Osteoblast (primary cell): ENCODE data around the gene CBLB. TPM values are rescaled to one million over a fixed set of nuclear protein-coding genes. Genes with fewer than 3 reads are reported as not detected.

ENCODE experiments used
- DNase-seq: peaks from one replicate; pipeline ENCODE4 v3.0.0; 2011; ENCODE audit warnings: low spot score, mixed read lengths; ENCODE audit not compliant: insufficient read length; ENCODE audit errors: missing footprints
- H2AFZ ChIP-seq: 2 replicates; pipeline ENCODE4 v1.6.0; 2011; ENCODE audit warnings: mild to moderate bottlenecking, low read length
- H3K27ac ChIP-seq: 2 replicates; pipeline ENCODE4 v1.5.1; 2011; ENCODE audit warnings: mild to moderate bottlenecking, low read depth, low read length, moderate library complexity
- H3K27me3 ChIP-seq: 2 replicates; pipeline ENCODE4 v1.6.0; 2012; ENCODE audit warnings: mild to moderate bottlenecking, control low read depth, inconsistent platforms, low read length, moderate library complexity; ENCODE audit not compliant: insufficient read depth
- H3K36me3 ChIP-seq: 2 replicates; pipeline ENCODE4 v1.5.1; 2011; ENCODE audit warnings: mild to moderate bottlenecking, low read length, control low read depth, moderate library complexity; ENCODE audit not compliant: insufficient read depth
- H3K4me1 ChIP-seq: 2 replicates; pipeline ENCODE4 v1.5.1; 2011; ENCODE audit warnings: mild to moderate bottlenecking, low read length, control low read depth, moderate library complexity; ENCODE audit not compliant: insufficient read depth
- H3K4me2 ChIP-seq: 2 replicates; pipeline ENCODE4 v1.6.0; 2011; ENCODE audit warnings: mild to moderate bottlenecking, low read length; ENCODE audit not compliant: insufficient read depth
- H3K4me3 ChIP-seq: fragments of 200-600 bp; sonication (generic); 3 replicates; pipeline ENCODE4 v1.5.1; 2012; ENCODE audit warnings: mild to moderate bottlenecking, low read length, inconsistent platforms; ENCODE audit not compliant: insufficient read depth
- H3K79me2 ChIP-seq: 2 replicates; pipeline ENCODE4 v1.6.0; 2012; ENCODE audit warnings: mild to moderate bottlenecking, low read length, control low read depth, inconsistent platforms; ENCODE audit not compliant: insufficient read depth
- H3K9me3 ChIP-seq: 2 replicates; pipeline ENCODE4 v1.5.1; 2011; ENCODE audit warnings: low read depth, low read length, control low read depth
- H4K20me1 ChIP-seq: 2 replicates; pipeline ENCODE4 v1.6.0; 2012; ENCODE audit warnings: mild to moderate bottlenecking, low read length, control low read depth; ENCODE audit not compliant: insufficient read depth
- CTCF ChIP-seq: IDR thresholded peaks from 2 replicates; pipeline ENCODE4 v1.5.1; 2011; ENCODE audit warnings: mild to moderate bottlenecking, low read depth, low read length, moderate library complexity; ENCODE audit errors: extremely low read depth
- total RNA-seq: library from RNA; depleted of rRNA; stranded (reverse); fragments of >200 nt; gene quantifications from 2 replicates; pipeline ENCODE4 v1.2.3, GENCODE V29; 2012

The CBLB gene
- total RNA-seq, 1 donor: 128 TPM

GRCh38 chr3:105848821-105849220, 20.0 kb downstream of the CBLB start:
- peaks cover 4% of the 10 kb centered on the region for H4K20me1 ChIP-seq
- H3K36me3 ChIP-seq: peaks cover 67% of the 10 kb centered on the region
- no peaks in the 10 kb centered on the region for H3K27me3 ChIP-seq
- TF ChIP-seq CTCF: no peak
- no peak for DNase-seq
- H3K4me2 ChIP-seq: no peak overlapping the region
- H3K79me2 ChIP-seq: peaks cover 92% of the 10 kb centered on the region
- H3K4me3 ChIP-seq: no peak overlapping the region
- no peak overlapping the region for H2AFZ ChIP-seq
- peaks cover 24% of the 10 kb centered on the region for H3K4me1 ChIP-seq
- H3K9me3 ChIP-seq: no peaks in the 10 kb centered on the region
- H3K27ac ChIP-seq: peak overlapping the region; percentile 6

GRCh38 chr3:105847865-105848264, 20.9 kb downstream of the CBLB start:
- Histone ChIP-seq H3K27me3 (no peaks in the 10 kb centered on the region), H3K27ac (peak overlapping the region; percentile 6), H2AFZ (no peak overlapping the region), H3K79me2 (peaks cover 89% of the 10 kb centered on the region), H3K4me1 (peaks cover 24% of the 10 kb centered on the region), H3K4me2 (peak overlapping the region; percentile 34), H4K20me1 (no peaks in the 10 kb centered on the region), H3K4me3 (no peak overlapping the region), H3K9me3 (no peaks in the 10 kb centered on the region), H3K36me3 (peaks cover 62% of the 10 kb centered on the region)
- no peak for TF ChIP-seq CTCF
- DNase-seq: no peak

- no peaks in the 10 kb centered on the region for H3K27me3 ChIP-seq
- H3K9me3 ChIP-seq: no peaks in the 10 kb centered on the region
- peak overlapping the region; percentile 6 for H3K27ac ChIP-seq
- no peak overlapping the region for H2AFZ ChIP-seq
- no peak for DNase-seq
- peak overlapping the region; percentile 34 for H3K4me2 ChIP-seq
- no peak for TF ChIP-seq CTCF
- no peak overlapping the region for H3K4me3 ChIP-seq
- H3K36me3 ChIP-seq: peaks cover 63% of the 10 kb centered on the region
- H3K79me2 ChIP-seq: peaks cover 90% of the 10 kb centered on the region
- H4K20me1 ChIP-seq: no peaks in the 10 kb centered on the region
- peaks cover 24% of the 10 kb centered on the region for H3K4me1 ChIP-seq
These were observed 21.4 kb downstream of the CBLB start for GRCh38 chr3:105847452-105847851.

- H3K4me3 ChIP-seq: no peak overlapping the region
- H3K4me1 ChIP-seq: peaks cover 24% of the 10 kb centered on the region
- no peak overlapping the region for H3K4me2 ChIP-seq
- no peaks in the 10 kb centered on the region for H3K27me3 ChIP-seq
- peak overlapping the region; percentile 6 for H3K27ac ChIP-seq
- no peaks in the 10 kb centered on the region for H4K20me1 ChIP-seq
- H3K36me3 ChIP-seq: peaks cover 64% of the 10 kb centered on the region
- H2AFZ ChIP-seq: no peak overlapping the region
- no peak for DNase-seq
- TF ChIP-seq CTCF: no peak
- no peaks in the 10 kb centered on the region for H3K9me3 ChIP-seq
- H3K79me2 ChIP-seq: peaks cover 92% of the 10 kb centered on the region
These were observed 22.0 kb downstream of the CBLB start for GRCh38 chr3:105846809-105847208.
